GM04504 (cell line): ENCODE measurements around the gene FAM193B.

ENCODE experiments used
- DNase-seq: peaks from one replicate; pipeline ENCODE4 v3.0.0-alpha.2; 2012; ENCODE audit warnings: low read depth

Gene FAM193B

DNA sequence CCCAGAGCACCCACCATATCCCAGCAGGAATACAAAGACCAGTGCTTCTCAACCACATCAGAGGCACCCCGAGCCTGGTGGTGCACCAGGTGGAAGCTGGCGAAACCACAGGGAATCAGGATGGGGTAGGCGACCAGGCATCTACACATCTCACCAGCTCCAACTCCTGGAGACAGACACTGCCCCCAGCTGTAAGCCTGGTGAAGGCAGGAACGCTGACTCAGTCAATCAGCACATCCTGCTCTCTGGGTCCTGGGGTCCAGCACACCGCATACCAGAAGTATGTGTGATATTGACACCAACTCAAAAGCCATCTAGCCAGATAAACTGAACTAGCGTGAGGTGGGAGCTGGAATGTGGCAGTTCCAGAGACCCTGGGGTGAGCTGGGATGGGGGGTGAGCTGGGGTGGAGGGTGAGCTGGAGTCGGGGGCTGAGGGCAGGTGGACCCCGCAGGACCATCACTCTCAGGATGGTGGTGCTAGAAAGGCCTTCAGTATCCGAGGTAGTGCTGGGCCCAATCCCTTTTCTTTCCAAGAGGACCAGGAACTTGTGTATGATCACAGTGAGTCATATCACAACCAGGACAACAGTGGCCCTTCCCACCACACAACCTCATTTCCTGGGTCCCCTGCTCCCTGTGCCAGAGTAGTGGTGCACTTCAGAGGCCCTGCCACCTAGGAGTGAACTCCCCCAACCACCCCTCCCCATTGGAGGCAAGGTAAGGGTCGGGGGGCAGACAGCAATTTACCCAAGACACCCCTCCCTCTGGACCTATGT is 83.4 kb downstream of the FAM193B start:
- no peak for DNase-seq
